Testis (tissue), 3 donors: ENCODE results near the gene GPR15LG. TPM values are rescaled to one million over a fixed set of nuclear protein-coding genes. Genes with fewer than 3 reads are reported as not detected.

Experiments
- DNase-seq: peaks from one replicate; pipeline ENCODE4 v3.0.0-alpha.2; 2019
- H3K27ac ChIP-seq, 2 donors: fragments of 200-600 bp; sonication (generic); one replicate each; pipeline ENCODE4 v1.5.1; 2019
- H3K27me3 ChIP-seq: fragments of 200-600 bp; sonication (generic); one replicate; pipeline ENCODE4 v1.5.1; 2019
- H3K36me3 ChIP-seq: fragments of 200-600 bp; sonication (generic); one replicate; pipeline ENCODE4 v1.5.1; 2017; ENCODE audit warnings: low read depth; ENCODE audit errors: missing control alignments
- H3K4me1 ChIP-seq: fragments of 200-600 bp; sonication (generic); one replicate; pipeline ENCODE4 v1.5.1; 2019
- H3K4me3 ChIP-seq, 2 donors: fragments of 200-600 bp; sonication (generic); one replicate each; pipeline ENCODE4 v1.5.1; 2017 to 2019
- H3K9me3 ChIP-seq: fragments of 200-600 bp; sonication (generic); one replicate; pipeline ENCODE4 v1.5.1; 2017
- POLR2A ChIP-seq: fragments of 450-650 bp; IDR thresholded peaks from one replicate; pipeline ENCODE4 v1.6.1; 2017; ENCODE audit warnings: antibody characterized with exemption, mild to moderate bottlenecking, moderate library complexity
- WGBS, 2 donors: methylation state at CpG; one replicate each; pipeline ENCODE4 v1.1.5; 2018; 5-methylcytosine and 5-hydroxymethylcytosine counted together
- intact Hi-C: fragments of 100-400 bp; cut with DNase I; formaldehyde crosslinking; loops from one replicate; pipeline ENCODE4 v1.15.1; 2023; ENCODE audit warnings: low total_unique reads
- polyA plus RNA-seq: library from polyadenylated mRNA; stranded (reverse); fragments of 350-450 nt; fragmentation: Illumina TruSeq; extraction: RNeasy Lipid Tissue Mini Kit (QIAGEN cat#74804); gene quantifications from one replicate; pipeline ENCODE4 v1.2.3, GENCODE V29; 2014; ENCODE audit warnings: low read depth, low replicate concordance; ENCODE audit not compliant: insufficient read depth
- total RNA-seq, 2 donors: library from RNA; depleted of rRNA; stranded (reverse); fragments of >200 nt; gene quantifications; one replicate each; pipeline ENCODE4 v1.2.3, GENCODE V29; 2016
- TF ChIP-seq, protein P1 (sequence below), 3 experiments: fragments of 450-650 bp in 2 of 3; fragments of 200-600 bp in 1 of 3; sonication (generic) in 1 of 3; IDR thresholded peaks; one replicate each; pipeline ENCODE4 v1.5.1; 2016 to 2019; ENCODE audit warnings: antibody characterized with exemption in 3 of 3, mild to moderate bottlenecking in 2 of 3, moderate library complexity in 1 of 3

The GPR15LG gene
- total and polyA plus RNA-seq, 3 donors from 2014 or later, result not detected

- Histone ChIP-seq H3K27ac (no peak within 1 kb of the TSS), H3K36me3 (no peaks in the 10 kb centered on the region), H3K4me1 (no peaks in the 10 kb centered on the region), H3K4me3 (no peak within 1 kb of the TSS), H3K9me3 (no peaks in the 10 kb centered on the region), H3K27me3 (no peaks in the 10 kb centered on the region)
- 66 to 74% methylated on average over 6 of the region's 6 CpGs for WGBS, 2 donors
- intact Hi-C loops, result no loop called here
- DNase-seq, result no peak
- TF ChIP-seq, protein P1, sequence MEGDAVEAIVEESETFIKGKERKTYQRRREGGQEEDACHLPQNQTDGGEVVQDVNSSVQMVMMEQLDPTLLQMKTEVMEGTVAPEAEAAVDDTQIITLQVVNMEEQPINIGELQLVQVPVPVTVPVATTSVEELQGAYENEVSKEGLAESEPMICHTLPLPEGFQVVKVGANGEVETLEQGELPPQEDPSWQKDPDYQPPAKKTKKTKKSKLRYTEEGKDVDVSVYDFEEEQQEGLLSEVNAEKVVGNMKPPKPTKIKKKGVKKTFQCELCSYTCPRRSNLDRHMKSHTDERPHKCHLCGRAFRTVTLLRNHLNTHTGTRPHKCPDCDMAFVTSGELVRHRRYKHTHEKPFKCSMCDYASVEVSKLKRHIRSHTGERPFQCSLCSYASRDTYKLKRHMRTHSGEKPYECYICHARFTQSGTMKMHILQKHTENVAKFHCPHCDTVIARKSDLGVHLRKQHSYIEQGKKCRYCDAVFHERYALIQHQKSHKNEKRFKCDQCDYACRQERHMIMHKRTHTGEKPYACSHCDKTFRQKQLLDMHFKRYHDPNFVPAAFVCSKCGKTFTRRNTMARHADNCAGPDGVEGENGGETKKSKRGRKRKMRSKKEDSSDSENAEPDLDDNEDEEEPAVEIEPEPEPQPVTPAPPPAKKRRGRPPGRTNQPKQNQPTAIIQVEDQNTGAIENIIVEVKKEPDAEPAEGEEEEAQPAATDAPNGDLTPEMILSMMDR (IDR thresholded peaks at IDR 0.05), result no peak
- no peak for TF ChIP-seq POLR2A
These were observed 52.0 kb downstream of the GPR15LG start, which contains the start of gene LRIT2 for GRCh38 chr10:84225427-84226173. TSS of gene LRIT2 (minus strand) at chr10:84225544. CDS start at chr10:84225520, 24 bp downstream.

DNA sequence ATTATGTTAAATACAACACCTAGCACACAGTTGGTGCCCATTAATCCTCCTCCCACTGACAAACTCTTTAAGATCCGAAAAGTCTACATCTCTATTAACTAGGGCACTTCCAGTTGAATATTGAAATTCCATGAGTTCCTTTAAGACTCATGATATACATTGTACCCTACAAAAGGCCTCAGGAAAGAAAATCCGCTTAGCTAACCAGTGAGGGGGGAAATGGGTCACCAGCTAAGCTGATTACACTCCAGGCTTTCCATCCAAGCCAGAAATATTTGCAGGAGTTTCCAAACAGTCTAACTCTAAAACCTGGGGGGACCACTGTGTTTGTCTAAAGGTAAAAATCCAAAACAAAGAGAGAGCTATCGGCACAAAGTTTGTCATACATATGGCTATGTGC is 53.0 kb downstream of the GPR15LG start:
- Histone ChIP-seq H3K27ac (no peak overlapping the region), H3K36me3 (no peaks in the 10 kb centered on the region), H3K27me3 (no peaks in the 10 kb centered on the region), H3K4me1 (no peaks in the 10 kb centered on the region), H3K9me3 (no peaks in the 10 kb centered on the region), H3K4me3 (no peak overlapping the region)
- DNase-seq, result no peak
- TF ChIP-seq, protein P1 (IDR thresholded peaks at IDR 0.05), result no peak
- no peak for TF ChIP-seq POLR2A
- intact Hi-C loops, result no loop called here
- 71 to 88% methylated on average over 3 of the region's 3 CpGs for WGBS, 2 donors

DNA sequence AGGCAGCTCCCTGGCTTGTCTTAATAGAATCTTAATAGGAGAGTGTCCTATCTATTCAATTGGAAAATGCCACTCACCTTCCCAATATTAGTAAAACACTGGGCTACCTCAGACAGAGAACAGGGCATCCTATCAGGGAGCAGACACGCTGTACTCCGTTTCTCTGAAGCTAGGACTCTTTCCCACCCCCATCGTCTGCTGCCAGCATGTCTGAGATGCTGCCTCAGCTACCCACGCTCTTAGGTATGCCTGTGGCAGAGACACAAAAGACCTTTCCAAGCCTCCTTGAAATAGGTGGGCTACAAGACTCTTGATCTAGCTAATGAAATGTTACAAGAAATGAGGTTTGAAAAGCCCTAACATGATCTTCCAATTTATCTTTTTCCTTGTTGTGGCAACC is 54.2 kb downstream of the GPR15LG start:
- no peaks in the 10 kb centered on the region for H3K4me1 ChIP-seq
- WGBS, 2 donors, result 77 to 83% methylated on average over 4 of the region's 4 CpGs
- no peak overlapping the region for H3K27ac ChIP-seq
- H3K4me3 ChIP-seq, result no peak overlapping the region
- no peak for TF ChIP-seq POLR2A
- TF ChIP-seq, protein P1 (IDR thresholded peaks at IDR 0.05), result no peak
- intact Hi-C loops, result no loop called here
- no peak for DNase-seq
- H3K9me3 ChIP-seq, result no peaks in the 10 kb centered on the region
- H3K27me3 ChIP-seq, result no peaks in the 10 kb centered on the region
- no peaks in the 10 kb centered on the region for H3K36me3 ChIP-seq

DNA sequence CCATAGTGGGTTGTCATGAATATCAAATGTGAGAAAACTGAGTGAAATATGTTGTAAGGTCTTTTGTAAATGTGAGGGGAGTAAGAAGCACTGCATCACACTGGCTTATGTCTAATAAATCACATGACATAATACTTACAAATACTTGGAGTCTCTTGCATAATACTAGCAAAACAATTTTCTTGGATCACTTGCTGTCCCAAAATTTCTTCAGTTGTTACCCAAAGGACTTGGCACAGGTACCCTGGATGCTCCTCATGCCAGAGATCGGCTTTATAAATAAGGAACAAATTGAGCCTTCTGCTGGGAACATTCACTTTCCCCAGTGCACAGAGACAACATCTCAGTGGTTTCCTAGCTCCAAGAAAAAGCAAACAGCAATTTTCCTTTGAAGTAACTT is 56.8 kb downstream of the GPR15LG start:
- intact Hi-C loops, result loop anchor here (5.0 kb wide), 1 partner anchor 37 kb away; no protein-coding TSS in a partner anchor
- Histone ChIP-seq H3K9me3 (no peaks in the 10 kb centered on the region), H3K27ac (no peak overlapping the region), H3K4me1 (no peaks in the 10 kb centered on the region), H3K27me3 (no peaks in the 10 kb centered on the region), H3K4me3 (no peak overlapping the region), H3K36me3 (no peaks in the 10 kb centered on the region)
- WGBS, 2 donors, result 75 to 90% methylated on average over 1 of the region's 1 CpG
- TF ChIP-seq, protein P1 (IDR thresholded peaks at IDR 0.05), result no peak
- no peak for TF ChIP-seq POLR2A
- DNase-seq, result no peak

DNA sequence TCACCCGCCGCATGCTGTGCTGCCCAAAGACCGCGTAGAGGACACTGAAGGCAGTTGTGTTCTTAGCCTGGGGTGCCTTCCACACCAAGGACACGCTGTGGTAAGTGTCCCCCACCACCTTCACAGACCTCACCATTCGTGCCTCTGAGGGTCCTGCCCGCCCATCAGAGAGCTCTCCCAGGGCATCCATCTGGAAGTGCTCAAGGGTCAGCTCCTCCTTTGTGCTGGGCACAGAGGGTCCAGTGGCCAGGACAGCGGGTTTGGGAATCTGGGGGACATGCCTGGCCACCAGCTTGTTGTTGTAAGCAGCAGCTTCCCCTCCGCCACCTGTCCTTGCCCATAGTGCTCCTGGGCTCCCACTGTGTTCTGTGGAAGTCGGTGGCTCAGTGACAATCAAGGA is 58.8 kb downstream of the GPR15LG start:
- intact Hi-C loops, result loop anchor here (5.0 kb wide), 1 partner anchor 35 kb away; no protein-coding TSS in a partner anchor
- H3K27me3 ChIP-seq, result no peaks in the 10 kb centered on the region
- H3K4me3 ChIP-seq, result no peak overlapping the region
- H3K27ac ChIP-seq, result no peak overlapping the region
- H3K4me1 ChIP-seq, result no peaks in the 10 kb centered on the region
- no peak for DNase-seq
- TF ChIP-seq, protein P1 (IDR thresholded peaks at IDR 0.05), result no peak
- TF ChIP-seq POLR2A, result no peak
- no peaks in the 10 kb centered on the region for H3K36me3 ChIP-seq
- no peaks in the 10 kb centered on the region for H3K9me3 ChIP-seq
- WGBS, 2 donors, result 87 to 89% methylated on average over 5 to 10 of the region's 10 CpGs
